Neural crest cell (in vitro differentiated cells): ENCODE results near the gene ETNK1. TPM values are rescaled to one million over a fixed set of nuclear protein-coding genes. Genes with fewer than 3 reads are reported as not detected.
"Not testable (repeated sequence)": the region's sequence is repeated elsewhere in the genome, so short reads cannot be mapped to it uniquely, and the experiment has no call there.

Source experiments
- DNase-seq: peaks from one replicate; pipeline ENCODE4 v3.0.0; 2021; ENCODE audit warnings: low read depth, mixed read lengths, low spot score
- H3K27ac Mint-ChIP-seq: one replicate; pipeline ENCODE4 v1.8.0; 2021; ENCODE audit warnings: mild to moderate bottlenecking, mixed read lengths; ENCODE audit not compliant: unreplicated experiment
- H3K27me3 Mint-ChIP-seq: 2 replicates; pipeline ENCODE4 v1.8.0; 2021; ENCODE audit warnings: low read depth, mild to moderate bottlenecking, mixed read lengths
- H3K36me3 Mint-ChIP-seq: 2 replicates; pipeline ENCODE4 v1.8.0; 2021; ENCODE audit warnings: low read depth, mild to moderate bottlenecking, mixed read lengths
- H3K4me1 Mint-ChIP-seq: 2 replicates; pipeline ENCODE4 v1.8.0; 2021; ENCODE audit warnings: mixed read lengths
- H3K4me3 Mint-ChIP-seq: one replicate; pipeline ENCODE4 v1.8.0; 2021; ENCODE audit warnings: mild to moderate bottlenecking, mixed read lengths
- H3K9me3 Mint-ChIP-seq: 2 replicates; pipeline ENCODE4 v1.8.0; 2021; ENCODE audit warnings: mixed read lengths
- CTCF ChIP-seq: fragments of 200-600 bp; sonication (generic); conservative IDR thresholded peaks from 2 replicates; pipeline ENCODE4 v1.5.0; 2021; ENCODE audit warnings: antibody characterized with exemption, mild to moderate bottlenecking
- total RNA-seq: library from RNA; stranded (reverse); gene quantifications from 2 replicates; pipeline ENCODE4 v1.2.1, GENCODE V29; 2021

The ETNK1 gene
- total RNA-seq, 1 donor from 2014 or later, result 105 TPM

DNA sequence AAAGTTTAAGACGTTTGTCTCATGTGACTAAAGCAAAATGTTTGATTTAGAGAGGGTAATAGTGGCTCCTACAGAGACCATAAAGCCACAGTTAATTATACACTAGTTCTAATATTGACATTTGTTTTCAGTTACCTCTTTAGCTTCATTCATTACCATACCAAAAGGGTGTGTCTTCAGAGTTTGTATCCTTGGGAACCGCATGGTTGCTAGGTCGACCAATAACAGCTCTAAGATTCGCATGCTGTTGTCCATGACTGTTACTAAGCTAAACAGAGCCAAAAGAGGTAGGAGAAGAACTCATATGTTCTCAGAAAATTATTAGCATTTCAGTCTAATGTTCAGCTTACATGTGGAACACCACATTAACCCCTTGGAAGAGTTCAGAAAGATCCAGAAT, 36.2 kb upstream of the ETNK1 start:
- H3K9me3 Mint-ChIP-seq, result no peaks in the 10 kb centered on the region
- no peak for TF ChIP-seq CTCF

DNA sequence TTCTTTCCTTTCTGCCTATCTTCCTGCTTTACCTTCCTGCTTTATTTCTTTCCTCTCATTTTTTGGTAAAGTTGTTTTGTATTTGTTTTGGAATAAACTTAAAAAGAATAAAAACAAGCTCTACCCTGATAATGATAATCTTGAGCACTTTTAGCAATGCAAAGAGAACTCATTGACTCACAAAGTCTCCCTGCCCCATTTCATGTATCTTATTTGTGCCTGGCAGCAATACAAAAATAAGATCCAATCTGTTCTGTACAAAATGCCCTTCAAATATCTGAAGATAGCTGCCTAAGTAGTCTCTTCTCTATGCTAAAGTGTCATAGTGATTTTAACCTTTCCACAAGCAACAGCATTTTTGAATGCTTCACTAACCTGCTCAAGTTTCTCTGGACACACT, 31.1 kb upstream of the ETNK1 start:
- Mint-ChIP-seq H3K9me3 (no peaks in the 10 kb centered on the region), H3K4me1 (peaks cover under 1% of the 10 kb centered on the region), H3K36me3 (no peaks in the 10 kb centered on the region), H3K4me3 (no peak overlapping the region), H3K27me3 (no peaks in the 10 kb centered on the region), H3K27ac (no peak overlapping the region)
- DNase-seq, result no peak
- no peak for TF ChIP-seq CTCF

More for the DNA sequence above, 36.2 kb upstream of the ETNK1 start:
- Mint-ChIP-seq H3K27ac (no peak overlapping the region), H3K4me3 (no peak overlapping the region), H3K36me3 (no peaks in the 10 kb centered on the region), H3K4me1 (peaks cover 3% of the 10 kb centered on the region), H3K27me3 (no peaks in the 10 kb centered on the region)
- no peak for DNase-seq

DNA sequence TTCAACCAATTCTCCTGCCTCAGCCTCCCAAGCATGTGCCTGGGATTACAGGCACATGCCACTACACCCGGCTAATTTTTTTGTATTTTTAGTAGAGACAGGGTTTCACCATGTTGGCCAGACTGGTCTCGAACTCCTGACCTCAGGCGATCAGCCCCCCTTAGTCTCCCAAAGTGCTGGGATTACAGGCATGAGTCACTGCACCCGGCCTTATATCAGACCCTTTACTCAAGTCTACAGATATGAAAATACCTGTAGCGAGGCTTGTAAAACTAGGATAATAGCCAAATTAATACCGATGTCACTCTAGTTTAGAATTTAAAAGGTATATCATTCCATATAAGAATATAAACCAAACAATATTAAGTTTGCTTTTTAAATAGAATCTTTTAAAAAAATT, 27.4 kb upstream of the ETNK1 start:
- H3K27me3 Mint-ChIP-seq, H3K27ac Mint-ChIP-seq: not testable (repeated sequence)

DNA sequence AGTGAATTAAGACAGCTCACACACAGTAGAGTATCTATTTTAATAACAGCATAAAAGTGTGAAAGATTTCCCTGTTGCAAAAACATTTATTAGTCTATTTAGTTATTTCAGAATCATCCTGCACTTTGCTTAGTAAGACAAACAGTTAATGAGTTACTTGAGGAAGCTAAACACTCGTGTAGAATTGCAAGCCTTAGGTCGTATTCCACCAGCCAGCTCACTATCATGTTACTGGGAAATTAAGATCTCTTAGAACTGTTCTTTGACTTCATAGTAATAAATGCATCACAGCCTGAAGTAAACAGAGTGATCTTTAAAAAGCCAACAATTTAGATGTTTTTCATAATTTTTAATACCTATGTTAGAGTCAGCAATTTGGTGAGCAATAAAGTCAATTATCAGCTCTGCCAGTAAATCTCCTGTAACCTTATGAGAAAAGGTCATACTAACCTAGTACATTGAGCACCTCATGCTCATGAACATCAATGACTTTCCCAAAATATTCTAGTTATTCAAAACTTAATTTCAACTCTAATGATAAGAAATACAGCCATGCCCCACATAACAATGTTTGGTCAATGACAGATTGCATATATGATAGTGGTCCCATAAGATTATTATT, 26.7 kb upstream of the ETNK1 start:
- H3K36me3 Mint-ChIP-seq, result no peaks in the 10 kb centered on the region
- no peaks in the 10 kb centered on the region for H3K4me1 Mint-ChIP-seq
- no peak overlapping the region for H3K27ac Mint-ChIP-seq
- no peaks in the 10 kb centered on the region for H3K27me3 Mint-ChIP-seq
- no peak for DNase-seq
- no peak for TF ChIP-seq CTCF
- peaks cover 2% of the 10 kb centered on the region for H3K9me3 Mint-ChIP-seq
- H3K4me3 Mint-ChIP-seq, result no peak overlapping the region

More for the DNA sequence above, 27.4 kb upstream of the ETNK1 start:
- H3K9me3 Mint-ChIP-seq, H3K4me1 Mint-ChIP-seq, H3K36me3 Mint-ChIP-seq, DNase-seq, H3K4me3 Mint-ChIP-seq: not testable (repeated sequence)

- Mint-ChIP-seq H3K9me3 (peaks cover 8% of the 10 kb centered on the region), H3K4me1 (no peaks in the 10 kb centered on the region), H3K27me3 (no peaks in the 10 kb centered on the region), H3K4me3 (no peak overlapping the region), H3K27ac (no peak overlapping the region), H3K36me3 (peaks cover 3% of the 10 kb centered on the region)
- TF ChIP-seq CTCF, result no peak
- no peak for DNase-seq
Observed at GRCh38 chr12:22598763-22599161, 26.2 kb upstream of the ETNK1 start.

DNA sequence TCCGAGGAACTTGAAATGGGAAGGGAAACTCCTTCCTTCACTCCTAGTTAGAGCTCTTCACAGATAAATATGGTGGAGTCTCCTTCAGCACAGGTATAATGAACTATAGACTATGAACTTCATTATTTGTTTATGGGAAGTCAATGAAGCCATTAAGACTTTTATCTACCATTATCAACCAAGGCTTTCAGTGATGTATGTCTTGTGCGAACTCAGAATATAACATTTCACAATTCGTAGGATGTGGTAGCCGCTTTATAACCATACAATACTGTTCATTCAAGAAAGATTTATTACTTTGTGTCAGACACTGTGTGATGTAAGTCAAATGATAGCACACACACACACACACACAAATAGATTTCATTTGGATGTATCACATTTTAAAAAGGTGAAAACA, 24.8 kb upstream of the ETNK1 start:
- Mint-ChIP-seq H3K27me3 (no peaks in the 10 kb centered on the region), H3K4me1 (no peaks in the 10 kb centered on the region), H3K9me3 (peaks cover 11% of the 10 kb centered on the region), H3K36me3 (peaks cover 3% of the 10 kb centered on the region), H3K4me3 (no peak overlapping the region), H3K27ac (no peak overlapping the region)
- no peak for TF ChIP-seq CTCF
- no peak for DNase-seq
